Activated naive CD4-positive, alpha-beta T cell (primary cell): Measurements from ENCODE around the gene PSORS1C1.

Source experiments
- DNase-seq, 4 experiments: peaks; one replicate each; lab custom pipeline; 2025; lab: John Stamatoyannopoulos, UW

Gene PSORS1C1

DNA sequence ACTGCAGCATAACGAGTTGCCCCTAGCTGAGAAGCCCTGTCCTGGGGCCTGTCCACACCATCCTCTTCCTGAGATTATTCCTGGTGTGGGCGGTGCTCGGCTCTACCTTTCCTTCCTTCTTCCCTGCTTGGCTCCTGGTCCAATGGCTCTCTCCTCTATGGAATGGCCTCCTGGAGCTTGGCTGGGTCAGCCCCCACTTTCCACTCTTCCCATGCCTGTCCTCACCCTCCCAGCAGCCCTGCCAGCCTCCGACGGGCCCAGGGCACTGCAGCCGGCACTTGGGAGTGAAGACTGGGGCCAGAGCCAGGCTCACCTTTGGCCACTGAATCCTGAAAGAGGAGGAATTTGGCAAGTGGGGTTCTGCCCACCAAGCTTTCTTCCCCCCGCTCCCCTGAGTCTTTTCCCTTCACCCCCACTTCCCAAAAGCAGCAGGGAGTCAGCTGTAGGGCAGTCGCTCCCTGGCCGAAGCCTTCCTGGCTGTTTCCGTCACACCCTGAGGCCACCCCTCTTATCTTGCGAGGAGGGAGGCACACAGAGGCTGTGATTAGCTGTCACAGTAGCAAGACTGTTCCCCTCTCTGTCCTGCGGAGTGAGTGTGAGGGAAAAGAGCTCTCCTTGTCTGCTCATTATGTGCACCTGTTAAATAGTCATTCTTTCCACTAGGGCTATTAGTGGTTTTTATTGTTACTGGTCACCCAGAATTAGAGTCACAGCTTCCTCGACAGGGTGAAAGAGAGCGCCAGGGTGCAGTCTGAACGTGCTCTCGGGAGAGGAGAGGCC, 12.0 kb downstream of the PSORS1C1 start:
- no peak for DNase-seq

DNA sequence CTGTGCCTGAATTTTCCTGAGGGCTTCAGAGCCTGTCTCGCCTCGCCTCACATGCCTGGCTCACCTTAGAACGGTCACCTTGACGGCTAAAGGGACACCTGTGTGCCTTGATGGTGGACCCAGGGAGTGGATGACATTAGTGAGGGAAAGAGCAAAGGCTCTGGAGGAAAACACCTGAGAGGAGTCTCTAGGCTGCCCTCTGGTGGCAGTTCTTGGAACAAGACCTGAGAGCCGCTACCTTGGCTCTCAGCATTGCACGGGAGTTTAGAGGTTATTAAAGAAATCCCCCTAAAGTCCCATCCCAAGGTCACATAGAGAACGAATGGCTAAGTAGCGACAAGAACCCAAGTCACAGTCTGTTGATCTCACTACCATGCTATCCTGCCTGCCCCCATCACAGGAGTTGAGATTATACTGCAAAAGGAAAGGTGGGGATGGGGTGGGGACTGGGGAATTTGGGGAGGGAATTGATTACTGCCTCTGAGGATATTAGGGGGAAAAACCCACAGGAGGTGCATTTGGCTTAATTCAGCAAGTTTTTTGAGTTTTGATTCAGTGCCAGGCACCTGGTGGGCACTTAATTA, 13.6 kb downstream of the PSORS1C1 start:
- peak; percentile 43 to 71 (median 69) for DNase-seq

DNA sequence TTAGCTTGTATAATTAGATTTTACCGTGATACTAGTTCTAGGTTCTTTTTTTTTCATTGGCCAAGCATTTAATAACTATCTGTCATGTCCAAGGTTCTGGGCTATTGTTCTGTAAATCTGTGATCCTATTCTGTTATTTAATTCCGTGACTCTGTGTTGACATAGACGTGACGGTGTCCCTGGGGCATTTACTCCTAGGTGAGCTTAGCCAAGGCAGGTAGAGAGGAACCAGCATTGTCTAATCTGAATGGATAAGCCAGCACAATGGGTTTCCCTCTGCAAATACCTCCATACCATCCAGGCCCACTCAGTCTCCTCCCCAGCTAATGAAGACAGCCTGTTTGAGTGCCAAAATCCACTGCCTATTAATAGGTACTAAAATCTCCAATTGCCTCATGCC, 14.5 kb downstream of the PSORS1C1 start:
- no peak for DNase-seq

DNA sequence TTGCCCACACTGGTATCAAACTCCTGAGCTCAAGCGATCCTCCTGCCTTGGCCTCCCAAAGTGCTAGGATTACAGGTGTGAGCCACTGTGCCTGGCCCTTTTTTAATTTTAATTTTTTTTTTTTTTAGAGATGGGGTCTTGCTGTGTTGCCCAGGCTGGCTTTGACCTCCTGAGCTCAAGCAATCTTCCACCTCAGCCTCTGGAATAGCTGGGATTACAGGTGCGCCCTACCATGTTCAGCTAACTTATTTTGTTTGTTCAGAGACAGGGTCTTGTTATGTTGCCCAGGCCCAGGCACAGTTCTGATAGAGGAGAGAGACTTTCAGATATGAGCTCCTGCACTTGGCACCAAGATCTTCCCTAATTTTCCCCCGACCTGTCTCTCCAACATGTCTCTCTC, 16.2 kb downstream of the PSORS1C1 start:
- DNase-seq = no peak

DNA sequence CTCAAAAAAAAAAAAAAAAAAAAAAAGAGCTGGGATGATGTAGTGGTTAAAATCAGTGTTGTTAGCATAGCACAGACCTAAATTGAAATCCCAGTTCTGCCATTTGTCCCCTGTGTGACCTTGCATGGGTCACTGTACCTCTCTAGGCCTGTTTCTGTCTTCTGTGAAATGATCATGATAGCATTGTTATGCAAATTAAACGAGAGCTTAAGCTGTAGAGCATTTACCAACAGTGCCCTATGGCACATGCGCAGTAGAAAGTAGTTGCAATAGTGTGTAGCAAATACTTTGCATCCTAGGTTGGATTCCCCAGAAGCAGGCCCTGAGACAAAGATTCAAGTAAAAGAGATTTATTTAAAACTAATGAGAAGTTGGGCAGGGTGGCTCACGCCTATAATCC, 17.0 kb downstream of the PSORS1C1 start:
- DNase-seq = no peak

DNA sequence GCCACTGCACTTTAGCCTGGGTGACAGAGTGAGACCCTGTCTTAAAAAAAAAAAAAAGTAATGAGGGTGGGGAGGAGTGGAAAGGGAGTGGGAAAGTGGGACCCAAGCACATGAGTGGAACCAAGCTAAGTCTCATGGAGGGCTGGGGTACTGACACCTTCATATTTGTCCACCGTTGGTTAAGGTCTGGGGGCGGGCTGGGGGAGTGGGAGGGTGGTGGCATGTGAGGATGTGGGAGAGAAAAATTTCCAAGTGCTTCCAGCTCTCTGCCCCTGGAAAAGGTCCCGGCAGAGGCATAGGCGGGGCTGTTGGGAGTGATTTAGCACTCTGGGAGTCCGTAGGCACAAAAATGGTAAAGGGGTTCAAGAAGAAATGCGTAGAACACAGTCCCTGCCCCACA, 18.2 kb downstream of the PSORS1C1 start:
- DNase-seq = no peak

DNA sequence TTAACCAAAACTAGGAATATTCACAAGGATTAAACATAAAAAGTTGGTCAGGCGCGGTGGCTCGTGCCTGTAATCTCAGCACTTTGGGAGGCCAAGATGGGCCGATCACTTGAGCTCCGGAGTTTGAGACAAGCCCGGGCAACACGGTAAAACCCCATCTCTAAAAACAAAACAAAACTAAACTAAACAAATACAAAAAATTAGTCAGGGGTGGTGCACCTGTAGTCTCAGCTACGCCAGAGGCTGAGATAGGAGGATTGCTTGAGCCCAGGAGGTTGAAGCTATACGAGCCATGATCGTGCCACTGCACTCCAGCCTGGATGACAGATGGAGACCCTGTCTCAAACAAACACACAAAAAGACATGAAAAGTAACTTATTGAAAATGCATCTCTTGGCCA, 21.1 kb downstream of the PSORS1C1 start:
- DNase-seq = no peak

DNA sequence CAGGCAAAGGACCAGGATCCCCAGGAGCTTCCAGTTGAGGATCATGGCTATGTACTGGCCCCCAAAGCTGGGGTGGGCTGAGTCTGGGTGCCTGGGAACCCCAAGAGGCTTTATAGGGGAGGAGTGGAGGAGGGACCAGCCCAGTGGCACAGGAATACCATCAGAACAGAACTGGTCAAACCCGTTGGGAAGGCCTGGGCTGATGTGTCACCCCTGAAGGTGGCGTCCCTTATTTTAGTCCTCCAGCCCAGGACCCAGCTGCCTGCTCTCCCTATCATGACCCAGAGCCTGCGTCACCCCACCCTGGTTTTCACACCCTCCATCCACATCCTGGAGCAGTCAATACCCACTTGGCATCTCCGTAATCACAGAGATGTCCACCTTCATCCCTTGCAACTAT, 24.4 kb downstream of the PSORS1C1 start, which contains the start of gene PSORS1C2:
Gene PSORS1C2 (minus strand): TSS at position 85 of the 400 bp plus-strand sequence. CDS start 40 bp downstream, at position 45.
- no peak for DNase-seq

DNA sequence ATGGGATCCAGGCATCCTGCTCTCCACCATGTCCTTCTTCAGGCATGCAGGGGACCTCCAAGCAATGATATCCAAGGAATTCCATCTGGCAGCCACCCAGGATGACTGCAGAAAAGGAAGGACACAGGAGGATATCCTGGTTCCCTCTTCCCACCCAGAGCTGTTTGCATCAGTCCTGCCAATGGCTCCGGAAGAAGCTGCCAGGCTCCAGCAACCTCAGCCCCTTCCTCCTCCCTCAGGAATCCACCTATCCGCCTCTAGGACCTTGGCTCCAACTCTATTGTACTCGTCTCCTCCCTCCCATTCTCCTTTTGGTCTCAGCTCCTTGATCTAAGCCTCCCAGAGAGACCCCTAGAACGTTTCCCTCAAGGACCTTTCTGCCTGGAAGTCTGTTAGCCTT, 25.0 kb downstream of the PSORS1C1 start:
- no peak for DNase-seq

DNA sequence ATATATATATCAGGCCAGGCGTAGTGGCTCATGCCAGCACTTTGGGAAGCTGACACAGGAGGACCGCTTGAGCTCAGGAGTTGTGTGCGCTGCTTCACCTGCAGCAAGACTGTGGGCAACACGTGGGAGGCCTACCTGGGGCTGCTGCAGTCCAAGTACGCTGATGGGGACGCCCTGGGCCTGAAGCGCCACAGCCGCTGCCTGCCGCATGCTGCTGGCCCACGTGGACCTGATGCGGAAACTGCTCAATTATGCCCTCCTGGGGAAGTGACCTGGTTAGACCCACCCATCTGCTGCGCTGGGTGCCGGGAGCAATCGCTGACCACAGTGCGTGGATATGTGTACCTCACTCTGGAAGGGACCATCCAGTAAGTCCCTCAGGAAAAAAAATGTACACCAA, 26.0 kb downstream of the PSORS1C1 start:
- DNase-seq = no peak

DNA sequence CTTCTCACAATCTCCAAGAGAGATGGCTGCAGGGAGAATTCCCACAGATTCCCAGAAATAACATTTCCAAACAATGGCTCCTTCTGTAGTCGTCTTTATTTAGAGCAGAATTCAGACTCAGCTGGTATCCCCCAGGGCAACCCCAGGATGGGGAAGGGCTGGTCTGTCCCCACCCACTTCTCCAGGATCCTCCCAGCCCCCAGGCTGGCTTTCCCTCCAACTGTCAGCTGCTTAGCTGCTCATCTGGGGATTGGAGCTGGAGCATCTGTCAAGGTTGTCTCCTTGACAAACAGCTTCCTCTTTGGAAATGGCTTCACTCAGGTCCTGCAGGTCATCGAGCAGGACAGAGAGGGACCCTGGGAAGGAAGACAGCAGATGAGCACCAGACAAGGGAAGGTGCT, 27.8 kb downstream of the PSORS1C1 start:
- no peak for DNase-seq

DNA sequence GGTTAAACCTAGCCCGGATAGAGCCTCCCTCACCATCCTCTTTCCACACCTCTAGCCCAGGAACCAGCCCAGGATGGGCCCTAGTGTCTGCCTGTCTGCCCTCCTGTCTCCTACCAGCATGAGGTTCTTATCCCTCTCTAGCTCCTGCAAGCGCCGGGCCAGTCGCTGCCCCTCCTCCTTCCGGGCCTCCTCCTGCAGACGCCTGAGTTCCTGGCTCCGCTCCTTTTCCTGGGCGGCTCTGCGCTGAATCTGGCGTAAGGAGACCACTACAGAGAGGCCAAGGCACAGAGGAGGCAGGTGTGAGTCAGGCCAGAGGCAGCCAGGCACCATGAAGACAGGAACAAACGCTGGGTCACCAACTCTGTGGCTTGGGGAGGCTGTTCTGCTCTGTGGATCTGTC, 28.5 kb downstream of the PSORS1C1 start:
- DNase-seq = no peak

DNA sequence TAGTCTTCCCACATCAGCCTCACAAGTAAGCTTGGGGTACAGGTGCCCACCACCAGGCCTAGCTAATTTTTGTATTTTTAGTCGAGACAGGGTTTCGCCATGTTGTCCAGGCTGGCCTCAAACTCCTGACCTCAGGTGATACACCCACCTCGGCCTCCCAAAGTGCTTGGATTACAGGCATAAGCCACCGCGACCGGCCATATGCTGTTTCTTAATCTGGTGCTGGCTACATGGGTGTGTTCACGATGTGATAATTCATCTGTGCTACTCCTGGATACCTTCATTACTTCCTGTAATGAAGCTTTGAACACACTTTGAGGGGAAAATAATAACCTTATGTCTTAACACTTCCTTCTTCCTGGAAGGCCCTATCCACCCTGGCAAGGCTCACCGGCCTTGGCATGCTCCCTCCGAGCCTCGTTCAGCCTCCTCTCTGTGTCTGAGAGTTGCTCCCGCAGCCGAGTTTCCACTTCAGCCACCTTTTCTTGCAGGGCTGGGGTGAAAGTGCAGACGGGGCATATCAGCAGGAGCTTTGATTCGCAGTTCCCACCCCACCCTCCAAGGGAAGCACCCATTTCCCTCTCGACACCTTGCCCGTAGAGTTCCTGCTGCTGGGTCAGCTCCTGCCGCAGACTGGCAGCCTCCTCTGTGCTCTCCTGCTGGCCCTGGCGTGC, 29.8 kb downstream of the PSORS1C1 start:
- no peak for DNase-seq

DNA sequence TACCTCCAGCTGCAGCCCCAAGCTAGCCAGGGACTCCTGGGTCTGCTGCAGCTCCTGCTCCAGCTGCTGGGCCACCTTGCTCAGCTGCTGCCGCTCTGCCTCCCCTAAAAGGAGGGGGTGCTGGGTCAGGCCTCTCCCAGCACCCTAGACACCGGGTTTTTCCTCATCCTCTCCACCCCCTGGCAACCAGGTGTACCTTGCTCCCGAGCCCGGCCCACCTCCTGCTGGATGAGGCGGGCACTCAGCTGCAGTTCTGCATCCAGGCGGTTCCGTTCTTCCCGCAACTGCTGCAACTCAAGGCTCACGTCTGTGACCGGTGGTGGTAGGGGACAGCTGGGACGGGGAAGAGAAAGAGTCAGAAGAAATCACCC, 30.4 kb downstream of the PSORS1C1 start:
- DNase-seq = no peak

DNA sequence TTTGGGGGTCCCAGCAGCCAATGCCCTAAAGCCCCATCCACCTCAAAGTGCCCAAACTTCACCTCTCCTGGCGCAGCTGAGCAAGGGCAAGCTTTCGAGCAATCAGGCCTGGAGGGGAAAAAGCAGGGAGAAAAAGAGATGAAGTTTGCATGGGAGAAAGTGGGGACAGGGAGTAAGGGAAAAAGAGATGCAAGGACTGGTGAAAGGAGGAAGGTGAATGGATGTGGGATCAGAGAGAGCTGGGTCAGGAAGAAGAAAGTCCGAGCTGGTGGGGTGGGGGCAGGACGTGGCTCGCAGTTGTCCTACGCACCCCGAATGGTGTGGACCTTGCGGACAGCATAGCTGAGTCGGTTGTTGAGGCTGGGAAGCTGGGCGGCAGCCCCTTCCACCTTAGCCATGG, 30.8 kb downstream of the PSORS1C1 start:
- DNase-seq = no peak

DNA sequence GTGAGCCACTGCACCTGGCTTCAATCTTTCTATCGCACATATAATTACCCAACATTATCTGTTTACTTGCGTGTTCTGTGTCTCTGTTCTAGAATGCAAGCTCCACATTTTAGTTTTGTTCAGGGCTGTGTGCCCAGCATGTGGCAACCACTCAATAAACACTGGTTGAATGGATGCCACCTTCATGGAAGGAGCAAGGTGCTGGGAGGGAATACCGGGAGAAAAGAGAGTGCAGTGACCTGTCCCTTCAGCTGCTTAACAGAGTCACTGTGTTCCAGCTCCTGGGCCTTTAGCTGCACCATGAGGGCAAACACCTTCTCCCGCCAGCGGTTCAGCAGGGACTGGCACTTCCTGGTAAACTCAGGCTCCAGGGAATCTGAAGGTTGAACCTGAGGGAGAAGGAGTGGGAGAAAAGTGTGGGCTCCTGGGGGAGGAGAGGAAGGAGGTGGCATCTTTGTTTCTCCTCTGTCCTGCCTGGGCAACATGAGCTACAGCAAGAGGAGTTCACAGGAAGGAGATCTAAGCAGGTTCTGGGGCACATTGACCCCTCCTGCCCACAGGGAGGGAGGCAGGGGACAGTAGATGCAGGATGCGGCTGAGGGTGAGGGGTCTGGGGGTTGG, 35.3 kb downstream of the PSORS1C1 start:
- DNase-seq = no peak

DNA sequence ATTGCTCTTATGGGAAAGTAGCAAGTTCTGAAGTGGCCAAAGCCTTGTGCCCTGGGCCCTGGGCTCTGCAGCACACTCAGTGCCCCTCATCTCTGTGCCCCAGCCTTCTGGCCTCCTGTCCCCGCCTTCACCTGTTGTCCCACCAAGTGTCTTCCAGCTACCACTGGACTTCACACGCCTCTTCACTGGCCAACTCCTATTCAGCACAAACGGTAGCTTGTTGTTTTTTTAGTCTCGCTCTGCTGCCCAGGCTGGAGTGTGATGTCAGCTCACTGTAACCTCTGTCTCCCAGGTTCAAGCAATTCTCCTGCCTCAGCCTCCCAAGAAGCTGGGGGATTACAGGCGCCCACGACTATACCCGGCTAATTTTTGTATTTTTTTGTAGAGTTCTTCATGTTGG, 38.2 kb downstream of the PSORS1C1 start:
- no peak for DNase-seq

DNA sequence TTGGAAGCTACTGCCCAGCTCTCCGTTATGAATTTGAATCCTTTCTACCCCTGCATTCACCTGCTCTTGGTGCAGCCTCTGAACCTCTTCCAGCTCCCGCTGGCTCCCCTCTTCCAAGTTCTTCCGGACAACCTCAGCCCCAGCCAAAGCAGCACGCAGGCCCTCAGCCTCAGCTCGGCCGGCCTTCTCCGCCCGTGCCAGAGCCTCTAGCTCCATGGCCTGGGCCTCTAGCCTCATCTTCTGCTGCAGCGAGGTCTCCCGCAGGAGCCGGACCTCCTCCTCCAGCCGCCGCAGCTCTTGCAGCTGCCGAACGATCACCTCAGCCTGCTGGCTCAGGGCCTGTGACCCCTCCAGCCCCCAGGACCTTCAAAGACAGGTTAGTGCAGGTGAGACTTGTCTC, 39.8 kb downstream of the PSORS1C1 start:
- DNase-seq = no peak

DNA sequence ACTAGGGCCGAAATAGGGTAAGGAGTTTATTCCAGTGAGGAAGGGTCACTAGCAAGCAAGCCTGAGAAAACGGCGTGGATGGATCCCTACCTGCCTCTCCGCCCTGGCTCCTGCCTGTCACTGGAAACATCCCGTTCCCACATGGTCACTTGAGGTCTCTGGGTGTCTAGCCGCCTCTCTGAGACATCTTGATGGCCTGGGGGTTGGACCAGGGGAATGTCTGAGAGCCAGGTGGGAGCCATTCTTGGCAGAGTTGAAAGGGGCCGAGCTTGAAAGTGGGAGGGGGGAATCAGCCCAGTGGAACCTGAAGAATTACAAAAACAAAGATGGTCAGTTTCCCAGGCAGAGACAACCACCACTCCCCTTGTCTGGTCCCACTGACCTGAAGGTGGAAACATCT, 42.0 kb downstream of the PSORS1C1 start:
- no peak for DNase-seq

DNA sequence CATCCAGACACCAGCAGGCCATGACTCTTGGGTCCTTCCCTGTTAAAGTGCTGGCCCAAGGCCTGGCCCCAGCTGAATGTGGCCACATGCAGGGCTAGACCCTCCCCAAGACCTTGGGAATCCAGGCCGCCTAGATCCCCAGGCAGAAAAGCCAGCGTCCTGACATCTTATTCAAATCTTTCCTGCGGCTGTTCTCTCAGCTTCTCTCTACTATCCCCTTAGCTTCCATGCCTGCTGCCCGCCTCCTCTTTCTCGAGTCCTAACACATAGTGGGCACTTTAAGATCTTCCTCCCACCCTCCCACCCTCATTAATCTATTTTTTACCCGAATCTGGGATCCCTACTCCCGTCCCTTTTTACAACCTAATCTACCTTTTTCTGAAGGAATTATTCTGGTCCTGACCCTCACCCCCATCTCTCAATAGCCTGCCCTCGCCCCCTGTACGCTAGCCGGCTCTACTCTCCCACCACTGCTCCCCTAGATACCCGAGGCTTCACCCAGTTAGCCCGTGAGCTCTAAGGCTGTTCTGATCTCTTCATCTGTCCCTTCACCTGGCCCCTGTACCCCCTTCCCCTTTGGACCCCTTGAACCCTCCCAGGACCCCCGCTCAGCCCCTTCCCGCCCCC, 43.0 kb downstream of the PSORS1C1 start, which contains the start of gene CCHCR1:
Gene CCHCR1 (minus strand): TSS at position 290 of the 627 bp plus-strand sequence. CDS start 202 bp downstream, at position 88.
- no peak for DNase-seq

DNA sequence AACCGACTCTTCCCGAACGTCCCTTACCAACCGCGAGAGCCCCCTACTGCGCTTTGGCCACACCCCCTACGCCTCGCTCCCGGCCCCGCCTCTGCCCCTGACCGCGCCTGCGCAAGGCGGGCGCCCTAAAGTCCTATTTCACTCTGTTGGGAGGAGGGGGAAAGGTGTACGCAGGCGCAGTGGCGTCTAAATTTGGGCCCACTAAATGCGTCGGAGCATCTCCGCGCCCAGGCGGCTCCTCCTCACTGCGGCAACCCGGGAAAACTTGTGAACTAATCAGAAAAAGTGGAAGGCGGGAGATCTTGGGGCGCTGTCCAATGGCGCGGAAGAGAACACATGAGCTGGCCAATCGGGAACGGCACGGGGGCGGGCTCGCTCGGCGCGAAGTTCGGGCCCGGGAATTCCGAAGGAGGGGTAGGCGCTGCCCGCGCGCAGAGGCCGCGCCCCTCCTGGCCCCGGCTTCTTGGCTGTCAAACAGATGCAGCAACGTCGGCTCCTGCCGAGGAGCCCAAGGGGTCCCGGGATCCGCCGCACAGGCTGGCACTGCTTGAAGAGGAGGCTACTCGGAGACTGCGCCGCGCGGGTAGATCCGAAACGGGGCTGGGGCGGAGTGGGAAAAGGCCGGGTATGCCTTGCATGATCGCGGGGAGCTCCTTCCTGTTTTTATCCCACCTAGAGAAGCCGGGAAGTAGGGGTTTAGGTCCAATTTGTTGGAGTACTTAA, 43.7 kb downstream of the PSORS1C1 start, which contains the start of gene TCF19:
Gene TCF19 (plus strand): TSS at position 450 of the 723 bp plus-strand sequence. CDS start 881 bp downstream, outside the sequence.
- peak; percentile 97 to 98 (median 98) for DNase-seq
